ENCODE data around the gene HOXC6.

DNA sequence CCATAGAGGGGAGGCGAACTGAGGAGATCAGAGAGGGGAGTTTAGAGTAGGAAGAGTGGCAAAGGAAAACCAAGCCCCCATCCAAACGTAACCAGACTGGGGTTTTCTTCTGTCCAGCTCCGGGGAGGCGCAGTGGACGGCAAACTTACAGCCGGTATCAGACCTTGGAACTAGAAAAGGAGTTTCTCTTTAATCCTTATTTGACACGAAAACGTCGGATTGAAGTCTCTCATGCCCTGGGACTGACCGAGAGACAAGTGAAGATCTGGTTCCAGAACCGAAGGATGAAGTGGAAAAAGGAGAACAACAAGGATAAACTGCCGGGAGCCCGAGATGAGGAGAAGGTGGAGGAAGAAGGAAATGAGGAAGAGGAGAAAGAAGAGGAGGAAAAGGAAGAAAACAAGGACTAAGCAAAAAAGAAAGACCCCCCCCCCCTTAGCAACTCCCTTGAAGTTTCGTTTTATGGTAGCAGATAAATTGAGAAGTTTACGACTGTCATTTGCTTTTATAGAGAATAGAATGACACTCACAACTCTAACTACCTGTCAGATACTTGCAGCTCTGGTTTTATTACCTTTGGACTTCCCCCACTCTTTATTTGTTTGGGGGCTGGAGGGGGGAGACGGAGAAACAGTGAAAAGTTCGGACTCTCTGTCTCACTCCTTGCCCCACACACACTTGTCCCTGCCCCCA lies 17.1 kb upstream of the HOXC6 start:
- TF ChIP-seq MAFK (IDR thresholded peaks at IDR 0.05; ENCODE audit: low read depth, low read length) (no peak), EGR1 (IDR thresholded peaks at IDR 0.05; ENCODE audit: borderline replicate concordance, low read depth, low read length) (no peak), POLR2A (IDR thresholded peaks at IDR 0.05; ENCODE audit: control extremely low read depth in 1 of 2, low read depth in 2 of 2, low read length in 2 of 2) (no peak), NRF1 (IDR thresholded peaks at IDR 0.05; ENCODE audit: low read depth, low read length) (no peak)
- TF ChIP-seq, protein P1, sequence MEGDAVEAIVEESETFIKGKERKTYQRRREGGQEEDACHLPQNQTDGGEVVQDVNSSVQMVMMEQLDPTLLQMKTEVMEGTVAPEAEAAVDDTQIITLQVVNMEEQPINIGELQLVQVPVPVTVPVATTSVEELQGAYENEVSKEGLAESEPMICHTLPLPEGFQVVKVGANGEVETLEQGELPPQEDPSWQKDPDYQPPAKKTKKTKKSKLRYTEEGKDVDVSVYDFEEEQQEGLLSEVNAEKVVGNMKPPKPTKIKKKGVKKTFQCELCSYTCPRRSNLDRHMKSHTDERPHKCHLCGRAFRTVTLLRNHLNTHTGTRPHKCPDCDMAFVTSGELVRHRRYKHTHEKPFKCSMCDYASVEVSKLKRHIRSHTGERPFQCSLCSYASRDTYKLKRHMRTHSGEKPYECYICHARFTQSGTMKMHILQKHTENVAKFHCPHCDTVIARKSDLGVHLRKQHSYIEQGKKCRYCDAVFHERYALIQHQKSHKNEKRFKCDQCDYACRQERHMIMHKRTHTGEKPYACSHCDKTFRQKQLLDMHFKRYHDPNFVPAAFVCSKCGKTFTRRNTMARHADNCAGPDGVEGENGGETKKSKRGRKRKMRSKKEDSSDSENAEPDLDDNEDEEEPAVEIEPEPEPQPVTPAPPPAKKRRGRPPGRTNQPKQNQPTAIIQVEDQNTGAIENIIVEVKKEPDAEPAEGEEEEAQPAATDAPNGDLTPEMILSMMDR (IDR thresholded peaks at IDR 0.05; ENCODE audit: control extremely low read depth in 1 of 3, insufficient read depth in 1 of 3, low read depth in 1 of 3, low read length in 3 of 3), result no peak
- TF ChIP-seq, protein P2, sequence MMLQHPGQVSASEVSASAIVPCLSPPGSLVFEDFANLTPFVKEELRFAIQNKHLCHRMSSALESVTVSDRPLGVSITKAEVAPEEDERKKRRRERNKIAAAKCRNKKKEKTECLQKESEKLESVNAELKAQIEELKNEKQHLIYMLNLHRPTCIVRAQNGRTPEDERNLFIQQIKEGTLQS (IDR thresholded peaks at IDR 0.05; ENCODE audit: insufficient read depth, low read depth, low read length), result no peak

Data from H1 (cell line).